Measurements from ENCODE around the gene ENG.
"Not testable (repeated sequence)": the region's sequence is repeated elsewhere in the genome, so short reads cannot be mapped to it uniquely, and the experiment has no call there.

ENG gene

GRCh38 chr9:127854184-127854806 is at the start of gene ENG:
ENG (minus strand) TSS chr9:127854658; CDS start chr9:127854355, 303 bp downstream.
- DNase-seq (ENCODE audit: low read depth), result no peak

- no peak for DNase-seq (ENCODE audit: low read depth)
Measured at GRCh38 chr9:127903557-127904475, 49.4 kb upstream of the ENG start.

GRCh38 chr9:127899128-127899943 is 44.9 kb upstream of the ENG start, which contains the start of gene ST6GALNAC6:
ST6GALNAC6 (minus strand) TSS chr9:127899603; CDS start chr9:127897981, 1,622 bp downstream.
- peak; percentile 56 for DNase-seq (ENCODE audit: low read depth)

GRCh38 chr9:127898433-127899127 is 44.1 kb upstream of the ENG start:
- DNase-seq (ENCODE audit: low read depth), result no peak

GRCh38 chr9:127897193-127897692 is 42.8 kb upstream of the ENG start:
- no peak for DNase-seq (ENCODE audit: low read depth)

GRCh38 chr9:127896395-127897192 is 42.1 kb upstream of the ENG start:
- no peak for DNase-seq (ENCODE audit: low read depth)

- no peak for DNase-seq (ENCODE audit: low read depth)
Measured at GRCh38 chr9:127895811-127896210, 41.4 kb upstream of the ENG start.

GRCh38 chr9:127893392-127893791 is 38.9 kb upstream of the ENG start:
- DNase-seq (ENCODE audit: low read depth), result no peak

GRCh38 chr9:127892831-127893230 is 38.4 kb upstream of the ENG start:
- DNase-seq (ENCODE audit: low read depth), result no peak

- no peak for DNase-seq (ENCODE audit: low read depth)
Measured at GRCh38 chr9:127890053-127890452, 35.6 kb upstream of the ENG start.

GRCh38 chr9:127887792-127888191 is 33.3 kb upstream of the ENG start:
- DNase-seq (ENCODE audit: low read depth), result no peak

- no peak for DNase-seq (ENCODE audit: low read depth)
Measured at GRCh38 chr9:127886401-127886972, 32.0 kb upstream of the ENG start.

- no peak for DNase-seq (ENCODE audit: low read depth)
Measured at GRCh38 chr9:127885508-127886281, 31.2 kb upstream of the ENG start.

- DNase-seq (ENCODE audit: low read depth), result no peak
Measured at GRCh38 chr9:127884976-127885490, 30.6 kb upstream of the ENG start.

- DNase-seq (ENCODE audit: low read depth), result no peak
Measured at GRCh38 chr9:127884427-127884911, 30.0 kb upstream of the ENG start.

- no peak for DNase-seq (ENCODE audit: low read depth)
Measured at GRCh38 chr9:127883959-127884358, 29.5 kb upstream of the ENG start.

GRCh38 chr9:127881715-127882114 is 27.3 kb upstream of the ENG start:
- DNase-seq (ENCODE audit: low read depth), result not testable (repeated sequence)

- DNase-seq (ENCODE audit: low read depth), result no peak
Measured at GRCh38 chr9:127880143-127880542, 25.7 kb upstream of the ENG start.
